MM.1S (cell line): ENCODE results near the gene TRIP6.
"Not testable (repeated sequence)": the region's sequence is repeated elsewhere in the genome, so short reads cannot be mapped to it uniquely, and the experiment has no call there.

Experiments
- DNase-seq: peaks from one replicate; pipeline ENCODE4 v3.0.0-alpha.2; 2015
- H2AFZ ChIP-seq: fragments of 300-600 bp; sonication (generic); 2 replicates; pipeline ENCODE4 v1.6.0; 2016; ENCODE audit warnings: antibody characterized with exemption, low read length
- H3F3A ChIP-seq: fragments of 300-600 bp; sonication (generic); 2 replicates; pipeline ENCODE4 v1.6.1; 2016; ENCODE audit warnings: mild to moderate bottlenecking, antibody characterized with exemption, low read length, moderate library complexity, mixed read lengths; ENCODE audit not compliant: insufficient read depth
- H3K27ac ChIP-seq: fragments of 300-600 bp; sonication (generic); 2 replicates; pipeline ENCODE4 v1.5.1; 2016; ENCODE audit warnings: mild to moderate bottlenecking, low read length
- H3K27me3 ChIP-seq: fragments of 300-600 bp; sonication (generic); replicated peaks from 2 replicates; pipeline ENCODE4 v1.6.0; 2016; ENCODE audit warnings: low read length; ENCODE audit not compliant: insufficient read depth
- H3K36me3 ChIP-seq: fragments of 300-600 bp; sonication (generic); replicated peaks from 2 replicates; pipeline ENCODE4 v1.6.1; 2016; ENCODE audit warnings: mild to moderate bottlenecking, low read length, mixed read lengths; ENCODE audit not compliant: insufficient read depth
- H3K4me1 ChIP-seq: fragments of 300-600 bp; sonication (generic); 2 replicates; pipeline ENCODE4 v1.6.1; 2016; ENCODE audit warnings: low read length, mixed read lengths
- H3K4me2 ChIP-seq: fragments of 300-600 bp; sonication (generic); 2 replicates; pipeline ENCODE4 v1.6.0; 2016; ENCODE audit warnings: low read depth, low read length
- H3K4me3 ChIP-seq: fragments of 300-600 bp; sonication (generic); 2 replicates; pipeline ENCODE4 v1.5.1; 2016; ENCODE audit warnings: low read length, mixed read lengths
- H3K79me2 ChIP-seq: fragments of 300-600 bp; sonication (generic); 2 replicates; pipeline ENCODE4 v1.6.1; 2016; ENCODE audit warnings: mixed run types, low read length, mixed read lengths
- H3K9ac ChIP-seq: fragments of 300-600 bp; sonication (generic); 2 replicates; pipeline ENCODE4 v1.6.1; 2016; ENCODE audit warnings: low read length, mixed read lengths
- H3K9me2 ChIP-seq: fragments of 300-600 bp; sonication (generic); replicated peaks from 2 replicates; pipeline ENCODE4 v1.6.1; 2016; ENCODE audit warnings: mild to moderate bottlenecking, low read length, mixed read lengths; ENCODE audit not compliant: insufficient read depth
- H3K9me3 ChIP-seq: fragments of 300-600 bp; sonication (generic); replicated peaks from 2 replicates; pipeline ENCODE4 v1.6.1; 2016; ENCODE audit warnings: mild to moderate bottlenecking, low read length, mixed read lengths; ENCODE audit not compliant: insufficient read depth
- H4K20me1 ChIP-seq: fragments of 300-600 bp; sonication (generic); 2 replicates; pipeline ENCODE4 v1.6.1; 2016; ENCODE audit warnings: mild to moderate bottlenecking, low read length, moderate library complexity, mixed read lengths; ENCODE audit not compliant: insufficient read depth
- CTCF ChIP-seq: fragments of 300-600 bp; sonication (generic); IDR thresholded peaks from 2 replicates; pipeline ENCODE4 v1.5.1; 2016; ENCODE audit warnings: antibody characterized with exemption, low read length, mixed read lengths
- EZH2 ChIP-seq: fragments of 300-600 bp; sonication (generic); optimal IDR thresholded peaks from 2 replicates; pipeline ENCODE3; 2017; ENCODE audit warnings: low read depth, mild to moderate bottlenecking, antibody characterized with exemption, low read length, mixed read lengths
- EZH2phosphoT487 ChIP-seq: fragments of 300-600 bp; sonication (generic); IDR thresholded peaks from 2 replicates; pipeline ENCODE4 v1.6.1; 2018; ENCODE audit warnings: antibody characterized with exemption, low read length

TRIP6 gene

DNA sequence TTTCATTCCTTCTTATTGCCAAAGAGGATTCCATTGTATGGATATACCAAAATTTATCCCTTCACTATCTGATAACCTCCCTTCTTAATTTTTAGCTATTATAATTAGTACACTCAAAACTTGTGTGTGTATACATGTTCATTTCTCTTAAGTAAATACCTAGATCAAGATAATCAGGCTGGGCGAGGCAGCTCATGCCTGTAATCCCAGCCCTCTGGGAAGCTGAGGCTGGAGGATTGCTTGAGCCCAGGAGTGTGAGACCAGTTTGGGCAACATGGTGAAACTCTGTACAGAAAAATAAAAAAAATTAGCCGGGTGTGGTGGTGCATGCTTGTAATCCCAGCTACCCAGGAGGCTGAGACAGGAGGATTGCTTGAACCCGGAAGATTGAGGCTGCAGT is 44.3 kb downstream of the TRIP6 start:
- Histone ChIP-seq H3K4me1 (no peaks in the 10 kb centered on the region), H4K20me1 (no peaks in the 10 kb centered on the region), H3F3A (no peaks in the 10 kb centered on the region), H3K27ac (no peak overlapping the region), H3K27me3 (peaks cover 27% of the 10 kb centered on the region), H2AFZ (no peak overlapping the region), H3K4me3 (no peak overlapping the region), H3K79me2 (no peaks in the 10 kb centered on the region), H3K36me3 (no peaks in the 10 kb centered on the region), H3K9ac (no peak overlapping the region), H3K4me2 (no peak overlapping the region), H3K9me2 (no peaks in the 10 kb centered on the region), H3K9me3 (no peaks in the 10 kb centered on the region)
- DNase-seq = no peak
- TF ChIP-seq EZH2 (no peak), CTCF (no peak), EZH2phosphoT487 (no peak)

DNA sequence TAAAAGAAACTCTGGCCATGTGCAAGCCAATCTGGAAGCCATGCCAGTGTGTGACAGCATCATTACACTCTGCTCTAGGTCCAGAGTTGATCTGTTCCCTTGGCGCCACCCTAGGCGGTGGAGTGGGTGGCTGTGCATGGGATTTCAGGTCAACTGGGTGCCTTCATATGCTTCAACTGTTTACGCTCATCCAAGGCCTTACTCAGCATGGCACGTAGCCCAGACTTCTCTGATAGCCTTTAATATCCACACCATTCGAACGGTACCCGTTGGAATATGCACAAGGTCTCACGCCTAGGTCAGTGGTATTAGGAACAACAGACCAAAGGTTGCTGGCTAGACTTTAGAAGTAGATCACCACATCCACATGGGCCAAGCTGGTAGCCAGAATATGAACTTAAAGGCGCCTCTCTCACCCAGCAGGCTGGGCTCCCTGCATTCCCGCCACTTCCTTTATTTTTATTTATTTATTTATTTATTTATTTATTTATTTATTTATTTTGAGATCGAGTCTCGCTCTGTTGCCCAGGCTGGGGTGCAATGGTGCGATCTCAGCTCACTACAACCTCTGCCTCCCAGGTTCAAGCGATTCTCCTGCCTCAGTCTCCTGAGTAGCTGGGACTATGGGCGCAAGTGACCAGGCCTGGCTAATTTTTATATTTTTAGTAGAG is 47.2 kb downstream of the TRIP6 start:
- no peaks in the 10 kb centered on the region for H3K9me2 ChIP-seq
- no peak for DNase-seq
- no peak overlapping the region for H3K4me2 ChIP-seq
- H3K27me3 ChIP-seq = peaks cover 33% of the 10 kb centered on the region
- no peaks in the 10 kb centered on the region for H4K20me1 ChIP-seq
- no peak overlapping the region for H2AFZ ChIP-seq
- H3F3A ChIP-seq = no peaks in the 10 kb centered on the region
- no peak overlapping the region for H3K4me3 ChIP-seq
- H3K4me1 ChIP-seq = no peaks in the 10 kb centered on the region
- H3K9me3 ChIP-seq = no peaks in the 10 kb centered on the region
- no peaks in the 10 kb centered on the region for H3K79me2 ChIP-seq
- H3K9ac ChIP-seq = no peak overlapping the region
- TF ChIP-seq CTCF (no peak), EZH2 (no peak), EZH2phosphoT487 (no peak)
- no peak overlapping the region for H3K27ac ChIP-seq
- H3K36me3 ChIP-seq = no peaks in the 10 kb centered on the region

DNA sequence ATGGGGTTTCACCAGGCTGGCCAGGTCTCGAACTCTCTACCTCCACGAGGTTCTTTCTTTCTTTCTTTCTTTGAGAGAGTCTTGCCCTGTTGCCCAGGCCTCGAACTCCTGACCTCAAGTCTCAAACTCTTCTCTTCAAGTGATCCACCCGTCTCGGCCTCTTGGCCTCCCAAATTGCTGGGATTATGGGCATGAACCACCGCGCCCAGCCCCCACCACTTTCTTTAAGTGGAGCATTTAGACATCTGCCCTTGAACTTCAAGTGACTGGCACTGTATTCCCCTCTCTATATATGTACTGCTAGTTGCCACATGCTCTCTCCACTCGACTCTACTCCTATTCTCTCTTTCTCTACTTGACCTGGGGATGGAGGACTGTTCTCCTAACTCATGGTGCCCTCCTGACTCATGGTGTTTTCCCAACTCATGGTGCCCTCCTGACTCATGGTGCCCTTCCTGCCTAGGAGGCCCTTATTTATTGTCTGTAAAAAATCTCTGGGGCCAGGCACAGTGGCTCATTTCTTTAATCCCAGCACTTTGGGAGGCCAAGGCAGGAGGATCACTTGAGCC is 47.8 kb downstream of the TRIP6 start:
- no peaks in the 10 kb centered on the region for H3K36me3 ChIP-seq
- peaks cover 34% of the 10 kb centered on the region for H3K27me3 ChIP-seq
- no peak overlapping the region for H3K4me2 ChIP-seq
- no peak overlapping the region for H2AFZ ChIP-seq
- no peak for TF ChIP-seq CTCF
- TF ChIP-seq EZH2phosphoT487 = no peak
- TF ChIP-seq EZH2 = no peak
- no peaks in the 10 kb centered on the region for H3F3A ChIP-seq
- no peaks in the 10 kb centered on the region for H4K20me1 ChIP-seq
- H3K9ac ChIP-seq = no peak overlapping the region
- no peak for DNase-seq
- H3K4me3 ChIP-seq = no peak overlapping the region
- no peaks in the 10 kb centered on the region for H3K79me2 ChIP-seq
- H3K27ac ChIP-seq = no peak overlapping the region
- no peaks in the 10 kb centered on the region for H3K9me2 ChIP-seq
- H3K4me1 ChIP-seq = no peaks in the 10 kb centered on the region
- no peaks in the 10 kb centered on the region for H3K9me3 ChIP-seq

- H3K79me2 ChIP-seq, H2AFZ ChIP-seq, H3K36me3 ChIP-seq, H3K27ac ChIP-seq, H3F3A ChIP-seq, DNase-seq, H3K9ac ChIP-seq, H3K4me3 ChIP-seq, H3K4me2 ChIP-seq, H3K4me1 ChIP-seq, H4K20me1 ChIP-seq, H3K9me3 ChIP-seq, H3K9me2 ChIP-seq: not testable (repeated sequence)
- H3K27me3 ChIP-seq = peaks cover 29% of the 10 kb centered on the region
Observed at GRCh38 chr7:100919335-100919734, 52.1 kb downstream of the TRIP6 start.

- not testable (repeated sequence) for H3K9me2 ChIP-seq, H3K36me3 ChIP-seq, H3K79me2 ChIP-seq, H2AFZ ChIP-seq, H3K9ac ChIP-seq, DNase-seq, H4K20me1 ChIP-seq, H3K27ac ChIP-seq, H3K4me1 ChIP-seq, H3K4me2 ChIP-seq, H3F3A ChIP-seq, H3K4me3 ChIP-seq, H3K9me3 ChIP-seq
- H3K27me3 ChIP-seq = peaks cover 29% of the 10 kb centered on the region
Observed at GRCh38 chr7:100919779-100920437, 52.7 kb downstream of the TRIP6 start.
